Thoracic aorta (tissue), 2 donors: ENCODE data around the gene NDUFAF8. TPM values are rescaled to one million over a fixed set of nuclear protein-coding genes. Genes with fewer than 3 reads are reported as not detected.
"Not testable (repeated sequence)": the region's sequence is repeated elsewhere in the genome, so short reads cannot be mapped to it uniquely, and the experiment has no call there.

ENCODE experiments used
- ATAC-seq: fragments of 150-250 bp; one replicate; pipeline ENCODE4 v1.8.0; 2017; ENCODE audit warnings: low read depth; ENCODE audit not compliant: insufficient number of reproducible peaks, low FRiP score
- DNase-seq: peaks from one replicate; pipeline ENCODE4 v3.0.0-alpha.2; 2020; ENCODE audit warnings: low spot score
- H3K27ac ChIP-seq, 2 donors: fragments of 200-600 bp; sonication (generic); 1 replicate in 1 of 2; 2 replicates in 1 of 2; pipeline ENCODE4 v1.5.1; 2016; ENCODE audit warnings: mild to moderate bottlenecking in 2 of 2, moderate library complexity in 2 of 2
- H3K27me3 ChIP-seq: fragments of 200-600 bp; sonication (generic); replicated peaks from 2 replicates; pipeline ENCODE4 v1.6.0; 2016; ENCODE audit warnings: mild to moderate bottlenecking; ENCODE audit not compliant: insufficient read depth
- H3K36me3 ChIP-seq: fragments of 200-600 bp; sonication (generic); one replicate; pipeline ENCODE4 v1.5.1; 2016
- H3K4me1 ChIP-seq, 2 donors: fragments of 200-600 bp; sonication (generic); 1 replicate in 1 of 2; 2 replicates in 1 of 2; pipeline versions ENCODE4 v1.5.1 to v1.6.0; 2016; ENCODE audit warnings: low read depth in 2 of 2, mild to moderate bottlenecking in 1 of 2; ENCODE audit not compliant: control insufficient read depth in 1 of 2
- H3K4me3 ChIP-seq: fragments of 200-600 bp; sonication (generic); 2 replicates; pipeline ENCODE4 v1.5.1; 2016; ENCODE audit warnings: mild to moderate bottlenecking
- H3K9me3 ChIP-seq: fragments of 200-600 bp; sonication (generic); 2 replicates; pipeline ENCODE4 v1.5.1; 2016
- total RNA-seq, 2 donors: library from RNA; depleted of rRNA; stranded (reverse); fragments of >200 nt; gene quantifications; one replicate each; pipeline versions ENCODE4 v1.1.0 to v1.2.3, GENCODE V29; 2016
- TF ChIP-seq, protein P1 (sequence below): fragments of 200-600 bp; sonication (generic); IDR thresholded peaks from one replicate; pipeline ENCODE4 v1.5.1; 2019; ENCODE audit warnings: antibody characterized with exemption

The NDUFAF8 gene
- total RNA-seq, 2 donors from 2014 or later: 17.8 to 19.5 TPM

- ATAC-seq (peak; percentile 96), DNase-seq (peak; percentile 96)
- no peaks in the 10 kb centered on the region for H3K9me3 ChIP-seq
- H3K36me3 ChIP-seq: no peaks in the 10 kb centered on the region
- peak within 1 kb of the TSS; percentile 87 for H3K4me3 ChIP-seq
- TF ChIP-seq, protein P1, sequence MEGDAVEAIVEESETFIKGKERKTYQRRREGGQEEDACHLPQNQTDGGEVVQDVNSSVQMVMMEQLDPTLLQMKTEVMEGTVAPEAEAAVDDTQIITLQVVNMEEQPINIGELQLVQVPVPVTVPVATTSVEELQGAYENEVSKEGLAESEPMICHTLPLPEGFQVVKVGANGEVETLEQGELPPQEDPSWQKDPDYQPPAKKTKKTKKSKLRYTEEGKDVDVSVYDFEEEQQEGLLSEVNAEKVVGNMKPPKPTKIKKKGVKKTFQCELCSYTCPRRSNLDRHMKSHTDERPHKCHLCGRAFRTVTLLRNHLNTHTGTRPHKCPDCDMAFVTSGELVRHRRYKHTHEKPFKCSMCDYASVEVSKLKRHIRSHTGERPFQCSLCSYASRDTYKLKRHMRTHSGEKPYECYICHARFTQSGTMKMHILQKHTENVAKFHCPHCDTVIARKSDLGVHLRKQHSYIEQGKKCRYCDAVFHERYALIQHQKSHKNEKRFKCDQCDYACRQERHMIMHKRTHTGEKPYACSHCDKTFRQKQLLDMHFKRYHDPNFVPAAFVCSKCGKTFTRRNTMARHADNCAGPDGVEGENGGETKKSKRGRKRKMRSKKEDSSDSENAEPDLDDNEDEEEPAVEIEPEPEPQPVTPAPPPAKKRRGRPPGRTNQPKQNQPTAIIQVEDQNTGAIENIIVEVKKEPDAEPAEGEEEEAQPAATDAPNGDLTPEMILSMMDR: no peak
- peaks cover 10 to 15% of the 10 kb centered on the region in 2 donors for H3K4me1 ChIP-seq
- peak within 1 kb of the TSS; percentile 24 to 55 for H3K27ac ChIP-seq
- no peaks in the 10 kb centered on the region for H3K27me3 ChIP-seq
Measured at GRCh38 chr17:81222906-81223761, 16.0 kb upstream of the NDUFAF8 start, which contains the start of gene CEP131. Gene CEP131, minus strand, starts transcription at chr17:81222965. Its CDS starts 2,909 bp downstream, at chr17:81220056.

DNA sequence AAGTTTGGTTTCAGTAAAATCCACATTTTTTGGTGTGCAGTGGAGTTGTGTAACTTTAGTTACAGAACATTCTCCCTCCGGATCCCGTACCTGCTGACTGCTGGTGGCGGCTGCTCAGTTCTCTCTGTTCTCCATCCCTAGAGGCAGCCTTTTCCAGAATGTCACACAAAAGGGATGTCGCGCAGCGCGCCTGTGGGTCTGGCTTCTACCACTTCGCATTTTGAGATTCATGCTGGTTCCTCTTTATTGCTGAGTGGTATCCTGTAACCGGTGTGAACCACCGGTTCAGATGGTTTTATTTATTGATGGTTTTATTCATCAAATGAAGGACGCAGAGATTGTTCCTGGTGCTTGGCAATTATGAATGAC is 15.4 kb upstream of the NDUFAF8 start:
- ATAC-seq: no peak
- Histone ChIP-seq H3K9me3 (no peaks in the 10 kb centered on the region), H3K27ac (peak overlapping the region; percentile 24 to 55), H3K4me3 (peak overlapping the region; percentile 87), H3K4me1 (peaks cover 10 to 15% of the 10 kb centered on the region in 2 donors), H3K36me3 (no peaks in the 10 kb centered on the region), H3K27me3 (no peaks in the 10 kb centered on the region)
- TF ChIP-seq, protein P1: no peak
- no peak for DNase-seq

- H3K36me3 ChIP-seq: peaks cover 16% of the 10 kb centered on the region
- DNase-seq, ATAC-seq, H3K27me3 ChIP-seq, H3K9me3 ChIP-seq, H3K4me3 ChIP-seq, H3K27ac ChIP-seq, H3K4me1 ChIP-seq: not testable (repeated sequence)
Measured at GRCh38 chr17:81227630-81228029, 11.5 kb upstream of the NDUFAF8 start.

- Histone ChIP-seq H3K4me1 (no peaks in the 10 kb centered on the region), H3K4me3 (no peak overlapping the region), H3K27me3 (no peaks in the 10 kb centered on the region), H3K9me3 (no peaks in the 10 kb centered on the region), H3K36me3 (peaks cover 16% of the 10 kb centered on the region), H3K27ac (no peak overlapping the region)
- no peak for DNase-seq
- TF ChIP-seq, protein P1: no peak
- peak; percentile 11 for ATAC-seq
Measured at GRCh38 chr17:81228420-81228819, 10.7 kb upstream of the NDUFAF8 start.

DNA sequence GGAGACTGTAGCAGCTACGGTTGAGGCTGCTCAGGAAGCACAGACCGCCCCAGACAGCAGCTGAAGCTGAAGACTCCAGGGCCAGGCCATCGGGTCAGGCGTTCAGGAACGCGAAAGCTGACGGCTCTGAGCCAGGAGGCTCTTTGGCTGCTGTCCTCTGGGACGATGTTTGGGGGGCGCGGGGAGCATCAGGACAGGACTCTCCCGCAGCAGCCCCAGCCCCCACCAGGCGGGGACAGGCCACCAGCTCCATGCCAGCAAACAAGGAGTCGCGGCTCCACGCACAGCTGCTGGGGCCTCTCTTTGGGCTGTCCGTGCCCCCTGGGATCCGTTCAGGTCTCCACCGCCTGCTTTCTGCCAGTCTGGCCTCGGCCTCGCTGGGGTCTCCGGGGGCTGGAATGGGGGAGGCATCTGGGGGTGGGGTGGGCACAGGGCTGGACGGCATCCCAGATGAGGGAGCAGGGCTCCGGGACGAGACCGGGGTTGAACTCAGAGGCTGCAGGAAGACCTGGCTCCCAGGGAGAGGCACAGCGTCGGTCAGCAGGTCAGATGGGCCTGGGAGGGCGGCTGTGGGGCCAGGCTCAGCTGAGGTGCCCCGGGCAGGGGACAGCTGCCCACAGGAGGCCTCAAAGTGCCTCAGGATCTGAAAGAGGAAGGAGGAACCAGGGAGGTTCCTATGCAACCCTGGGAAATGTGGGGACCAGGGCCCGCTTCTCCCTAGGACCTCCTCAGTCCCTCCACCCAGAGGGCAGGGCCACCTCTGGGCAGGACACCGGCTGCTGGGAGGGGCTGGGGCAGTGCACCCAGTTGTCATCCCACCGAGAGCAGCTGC is 10.1 kb upstream of the NDUFAF8 start:
- no peak overlapping the region for H3K27ac ChIP-seq
- no peaks in the 10 kb centered on the region for H3K9me3 ChIP-seq
- no peaks in the 10 kb centered on the region for H3K4me1 ChIP-seq
- H3K27me3 ChIP-seq: no peaks in the 10 kb centered on the region
- H3K36me3 ChIP-seq: peaks cover 16% of the 10 kb centered on the region
- TF ChIP-seq, protein P1: no peak
- DNase-seq (no peak), ATAC-seq (no peak)
- H3K4me3 ChIP-seq: no peak overlapping the region
